Measurements from ENCODE around the gene EIF4A2. TPM values are rescaled to one million over a fixed set of nuclear protein-coding genes. Genes with fewer than 3 reads are reported as not detected.
"Not testable (repeated sequence)": the region's sequence is repeated elsewhere in the genome, so short reads cannot be mapped to it uniquely, and the experiment has no call there.

EIF4A2 gene
- total RNA-seq, 1 donor from 2014 or later: 664 TPM

DNA sequence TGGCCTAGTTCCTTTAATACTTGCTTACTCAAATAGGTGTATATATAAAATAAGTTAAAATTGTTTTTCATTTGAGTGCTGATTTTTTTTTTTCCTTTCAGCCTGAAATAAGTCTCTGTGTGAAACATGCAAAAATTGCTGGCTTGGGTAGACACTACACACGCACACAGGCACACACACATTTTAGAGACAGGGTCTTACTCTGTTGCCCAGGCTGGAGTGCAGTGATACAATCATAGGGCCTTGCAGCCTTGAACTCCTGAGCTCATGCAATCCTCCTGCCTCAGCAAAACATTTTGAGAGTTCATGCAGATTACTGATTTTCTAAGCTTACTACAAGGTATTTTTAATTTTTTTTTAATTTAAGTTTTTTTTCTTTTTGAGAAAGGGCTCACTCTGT is 35.6 kb downstream of the EIF4A2 start:
- DNase-seq (ENCODE audit: low spot score): no peak

DNA sequence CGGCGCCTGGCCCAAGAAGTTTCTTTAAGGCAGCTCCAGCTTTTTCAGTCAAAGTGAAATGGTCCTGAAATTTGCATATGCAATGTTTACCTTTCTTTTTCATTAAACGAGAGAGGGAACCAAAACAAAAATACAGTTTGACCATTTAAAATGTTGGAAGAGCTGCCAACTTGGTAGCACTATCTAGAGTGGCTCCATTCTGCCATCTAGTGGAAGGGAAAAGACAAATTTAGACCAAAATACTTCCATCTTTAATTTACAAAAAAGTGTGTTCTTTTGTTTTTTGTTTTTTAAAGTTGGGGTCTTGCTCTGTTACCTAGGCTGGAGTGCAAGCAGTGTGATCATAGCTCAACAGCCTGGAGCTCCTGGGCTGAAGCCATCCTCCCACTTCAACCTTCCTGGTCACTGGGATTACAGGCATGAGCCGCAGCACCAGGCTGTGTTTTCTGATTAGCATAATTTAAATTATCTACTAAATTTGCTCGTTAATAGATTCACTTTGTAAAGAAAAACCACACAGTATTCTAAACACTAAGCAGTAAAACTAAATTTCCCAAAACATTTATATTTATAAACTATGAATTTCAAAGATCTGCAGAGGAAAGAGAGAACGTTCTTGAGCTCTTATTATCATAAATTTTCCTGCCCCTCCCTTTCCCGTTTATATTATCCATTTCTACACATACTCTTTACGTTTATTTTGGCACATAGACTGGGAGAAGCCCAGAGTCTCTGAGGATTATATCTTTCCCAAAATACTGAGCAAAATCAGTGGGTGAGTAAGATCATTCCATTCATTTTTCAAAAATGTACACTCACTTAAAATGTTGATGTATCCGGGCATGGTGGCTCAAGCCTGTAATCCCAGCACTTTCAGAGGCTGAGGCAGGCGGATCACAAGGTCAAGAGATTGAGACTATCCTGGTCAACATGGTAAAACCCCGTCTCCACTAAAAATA is 38.3 kb downstream of the EIF4A2 start:
- peak; percentile 59 for DNase-seq (ENCODE audit: low spot score)

DNA sequence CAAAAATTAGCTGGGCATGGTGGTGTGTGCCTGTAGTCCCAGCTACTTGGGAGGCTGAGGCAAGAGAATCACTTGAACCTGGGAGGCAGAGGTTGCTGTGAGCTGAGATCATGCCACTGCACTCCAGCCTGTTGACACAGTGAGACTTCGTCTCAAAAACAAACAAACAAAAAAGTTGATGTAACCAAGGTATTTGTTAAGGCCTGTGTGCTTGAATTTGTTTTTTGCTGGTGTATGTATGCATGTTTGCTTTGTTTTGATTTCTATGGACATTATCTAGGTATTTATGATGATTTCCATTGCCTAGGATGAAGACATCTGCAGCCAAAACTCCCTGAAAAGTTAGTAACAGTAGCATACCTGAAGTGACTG is 39.0 kb downstream of the EIF4A2 start:
- DNase-seq (ENCODE audit: low spot score): not testable (repeated sequence)

DNA sequence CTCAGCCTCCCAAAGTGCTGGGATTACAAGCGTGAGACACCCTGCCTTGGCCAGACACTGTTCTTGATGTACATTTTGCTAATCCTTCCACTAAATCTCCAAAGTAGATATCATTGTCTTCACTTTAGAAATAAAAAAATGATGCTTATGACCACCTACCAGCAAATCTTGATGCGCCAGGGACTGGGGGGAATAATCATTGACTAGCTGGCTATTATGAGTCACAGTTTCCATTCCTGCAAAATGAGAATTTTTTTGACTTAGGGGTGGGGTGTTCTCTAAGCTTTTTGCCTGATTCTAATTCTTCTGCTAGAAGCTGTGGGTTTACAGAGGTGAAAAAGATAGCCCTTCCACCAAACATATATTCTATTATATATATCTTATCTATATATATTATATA is 40.0 kb downstream of the EIF4A2 start:
- DNase-seq (ENCODE audit: low spot score): no peak

DNA sequence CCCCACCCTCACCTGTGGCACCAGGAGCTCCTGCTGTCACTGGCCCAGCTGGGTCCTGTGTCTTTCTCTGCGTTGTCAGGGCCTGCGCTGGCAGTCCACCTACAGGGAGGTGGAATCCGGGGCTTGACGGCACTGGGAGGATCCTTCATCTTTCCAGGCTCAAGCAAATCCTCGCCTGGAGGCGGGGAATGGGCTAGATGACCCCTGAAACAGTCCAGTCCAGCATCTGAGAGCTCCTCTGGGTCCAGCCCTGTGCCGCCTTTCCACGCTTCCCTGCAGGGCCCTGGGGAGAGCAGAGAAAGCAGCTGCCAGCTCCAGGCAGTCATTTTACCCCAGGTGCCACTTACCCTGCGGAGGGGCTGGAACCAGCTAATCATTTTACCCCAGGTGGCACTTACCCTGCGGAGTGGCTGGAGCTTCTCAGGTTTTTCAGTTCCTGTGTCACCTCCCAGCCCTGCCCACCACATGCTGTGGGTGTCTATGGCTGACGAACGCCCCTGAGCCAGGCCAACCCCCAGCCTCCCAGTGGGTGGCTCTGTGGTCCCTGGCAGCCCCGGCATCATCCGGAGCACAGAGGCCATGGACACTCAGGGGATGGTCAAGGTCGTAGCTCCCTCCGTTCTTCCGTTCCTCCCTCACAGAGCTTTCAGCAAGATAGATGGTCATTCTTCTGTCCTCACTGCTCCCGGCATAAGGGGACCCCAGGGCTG is 41.2 kb downstream of the EIF4A2 start:
- no peak for DNase-seq (ENCODE audit: low spot score)

DNA sequence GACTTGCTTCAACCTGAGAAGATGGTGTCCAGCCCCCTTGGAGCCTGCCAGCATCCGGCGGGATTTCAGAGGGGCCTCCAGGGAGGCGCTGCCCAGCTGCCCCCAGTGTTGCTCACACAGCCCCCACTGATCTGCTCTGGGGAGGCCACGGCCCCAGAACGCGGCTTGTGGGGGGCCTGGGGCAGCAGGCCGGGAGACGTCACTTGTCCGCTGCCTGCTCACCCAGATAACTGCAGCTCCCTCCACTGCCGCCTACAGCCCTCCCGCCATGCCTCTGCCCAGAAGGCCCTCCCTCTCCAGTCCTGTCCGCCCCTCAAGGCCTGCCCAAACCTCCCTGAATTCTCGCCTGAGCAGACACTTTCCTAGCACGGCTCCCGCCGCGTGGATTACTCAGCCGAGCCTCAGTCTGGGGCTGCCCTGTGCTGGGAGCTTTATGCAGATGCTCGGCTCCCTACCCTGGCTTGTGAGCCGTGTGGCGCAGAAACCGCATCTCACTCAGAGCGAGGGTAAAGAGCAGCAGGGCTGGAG is 42.0 kb downstream of the EIF4A2 start:
- peak; percentile 68 for DNase-seq (ENCODE audit: low spot score)

DNA sequence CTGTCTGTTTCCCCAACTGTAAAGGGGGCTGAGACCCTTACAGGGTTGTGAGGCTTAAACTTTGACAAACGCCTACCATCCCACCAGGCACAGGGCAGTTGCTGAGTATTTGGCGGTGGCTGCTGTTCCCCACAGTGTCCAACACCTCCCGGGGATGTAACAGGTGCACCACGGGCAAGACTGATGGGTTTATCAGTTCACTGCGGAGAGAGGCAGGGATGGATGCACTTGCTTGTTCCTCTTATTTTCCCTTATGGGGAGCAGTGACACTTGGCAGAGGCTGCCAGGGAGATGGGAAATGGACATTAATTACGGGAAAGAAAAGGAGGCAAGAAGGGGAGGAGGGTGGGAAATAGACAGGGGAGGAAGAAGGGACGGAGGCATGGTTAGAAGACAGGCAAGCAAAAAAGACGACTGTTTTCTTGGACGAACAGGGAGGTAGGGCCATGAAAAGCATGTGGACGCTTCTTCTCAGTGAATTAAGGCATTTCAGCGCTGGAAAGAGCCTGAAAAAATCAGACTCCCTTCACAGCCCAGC is 42.6 kb downstream of the EIF4A2 start:
- no peak for DNase-seq (ENCODE audit: low spot score)

DNA sequence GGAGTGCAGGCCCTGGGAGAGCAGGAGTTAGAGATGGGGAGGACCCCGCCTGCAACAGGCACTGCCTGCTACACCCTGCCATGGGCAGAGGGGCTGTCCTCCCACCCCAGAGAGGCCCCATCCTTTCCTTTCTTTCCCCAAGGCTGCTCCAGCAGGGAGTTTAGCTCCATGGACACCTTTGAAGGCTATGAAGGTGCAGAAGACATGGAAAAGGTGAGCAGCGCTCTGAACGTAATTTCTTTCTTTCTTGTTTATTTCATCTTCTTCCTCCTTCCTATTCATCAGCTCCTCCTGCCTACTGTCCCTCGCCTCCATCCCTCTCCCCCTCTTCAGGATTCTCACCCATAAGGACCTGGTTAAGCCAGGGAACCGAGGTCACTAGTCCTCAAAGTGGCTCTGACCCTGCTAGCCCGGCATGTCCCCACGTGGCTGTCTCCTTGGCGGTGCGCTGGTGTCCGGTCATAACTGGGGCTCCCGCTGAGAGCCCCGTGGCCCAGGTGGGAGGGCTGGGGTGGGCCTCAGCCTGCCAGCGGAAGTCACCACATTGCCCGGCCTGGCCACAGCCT is 43.1 kb downstream of the EIF4A2 start:
- DNase-seq (ENCODE audit: low spot score): no peak

DNA sequence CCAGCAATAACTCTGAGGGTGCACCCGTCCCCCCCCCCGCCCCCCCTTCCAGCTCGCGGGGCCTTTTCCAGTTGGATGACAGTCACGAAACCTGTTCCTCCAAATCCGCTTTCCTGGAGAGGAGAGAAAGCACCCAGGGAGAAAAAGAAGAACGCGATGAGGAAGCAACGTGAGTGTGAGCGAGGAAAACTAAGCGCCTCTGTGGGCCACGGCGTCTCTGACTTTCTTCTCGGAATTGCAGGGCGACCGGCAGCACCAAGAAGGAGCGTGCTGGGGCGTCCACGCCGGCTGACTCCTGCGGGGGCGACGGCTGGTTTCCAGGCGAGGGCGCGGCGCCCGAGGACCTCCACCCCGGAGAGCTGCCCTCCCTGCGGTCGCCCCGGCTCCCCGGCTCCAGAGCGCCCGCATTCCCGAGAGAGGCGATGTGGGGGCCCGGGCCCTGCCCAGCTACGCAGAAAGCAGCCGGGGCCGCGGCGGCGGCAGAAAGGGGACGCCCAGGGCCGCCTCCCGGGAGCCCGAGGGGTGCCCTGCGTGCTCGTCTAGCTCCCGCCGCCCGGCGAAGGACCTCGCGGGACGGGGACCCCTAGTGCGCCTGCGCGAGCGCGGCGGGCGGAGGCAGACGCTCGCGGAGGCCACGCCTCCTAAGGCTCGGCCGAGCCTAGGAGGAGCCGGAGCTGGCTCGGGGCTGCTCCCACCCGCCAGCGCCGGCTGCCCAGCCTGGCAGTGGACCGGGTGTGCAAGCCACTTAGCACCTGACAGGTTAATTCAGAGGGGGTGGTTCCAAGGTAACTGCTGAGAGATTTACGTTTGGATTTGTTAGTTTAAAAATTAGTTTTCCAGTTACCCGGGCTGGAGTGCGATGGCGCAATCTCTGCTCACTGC is 43.8 kb downstream of the EIF4A2 start:
- DNase-seq (ENCODE audit: low spot score): peak; percentile 84

DNA sequence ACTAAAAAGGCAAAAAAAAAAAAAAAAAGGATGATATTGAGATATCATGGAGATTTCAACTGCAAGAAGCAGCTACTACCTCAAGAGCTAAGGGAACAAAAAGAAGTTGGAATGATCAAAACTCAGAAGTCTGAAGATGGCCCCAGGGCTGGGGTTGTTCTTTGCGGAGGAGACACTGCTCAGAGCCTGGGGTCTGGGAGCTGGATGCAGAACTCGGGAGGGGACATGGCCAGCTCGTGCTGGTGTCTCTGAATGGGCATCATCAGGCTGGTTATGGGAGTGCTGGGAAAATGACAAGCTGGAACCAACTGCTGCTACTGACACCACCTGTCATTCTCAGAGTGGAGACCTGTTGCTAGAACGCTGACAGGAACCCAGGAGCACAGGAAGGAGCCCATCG is 45.0 kb downstream of the EIF4A2 start:
- no peak for DNase-seq (ENCODE audit: low spot score)

DNA sequence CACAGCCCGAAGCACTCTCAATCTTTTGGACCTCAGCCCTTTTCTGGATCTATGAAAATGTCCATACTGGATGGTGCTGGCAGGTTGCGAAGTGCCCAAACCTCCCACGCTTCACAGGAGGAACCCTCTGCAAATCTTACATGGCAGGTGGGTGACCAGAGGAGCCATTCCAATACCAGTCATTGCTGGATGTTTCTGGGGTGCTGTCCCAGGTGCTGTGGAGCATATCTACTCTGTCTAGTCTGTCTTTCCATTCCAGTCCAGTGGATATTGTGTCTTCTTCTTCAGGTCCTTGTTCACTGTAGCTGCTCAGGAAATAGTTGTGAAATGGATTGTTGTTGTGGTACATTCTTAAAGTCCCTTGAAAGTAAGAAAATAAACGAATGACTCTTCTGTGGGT is 48.4 kb downstream of the EIF4A2 start:
- no peak for DNase-seq (ENCODE audit: low spot score)

DNA sequence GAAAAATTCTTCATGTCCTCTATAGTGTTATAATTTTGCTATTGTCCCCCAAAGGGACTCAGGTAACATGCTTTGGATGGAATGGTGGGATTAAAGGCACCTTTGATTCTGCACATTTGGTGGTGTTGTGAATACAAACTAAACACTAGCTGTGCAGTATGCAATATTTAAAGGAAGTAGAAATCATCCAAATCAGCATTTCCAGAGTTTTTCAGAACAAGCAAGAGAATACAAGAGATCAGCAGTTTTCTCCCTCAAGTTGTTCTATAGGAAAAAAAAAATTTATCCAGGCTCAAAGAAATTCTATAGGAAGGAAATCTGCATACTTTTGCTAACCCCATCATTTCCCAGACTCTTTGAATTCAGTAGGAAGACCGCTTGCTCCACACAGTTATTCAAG is 48.9 kb downstream of the EIF4A2 start:
- no peak for DNase-seq (ENCODE audit: low spot score)

Other genes with a start within 250 kb of the EIF4A2 start
- 8.4 TPM for gene CRYGS, start 239.2 kb upstream of the EIF4A2 start, total RNA-seq (ENCODE audit: insufficient read depth, low replicate concordance)
- gene TBCCD1, start 216.2 kb upstream of the EIF4A2 start, total RNA-seq (ENCODE audit: insufficient read depth, low replicate concordance): 6.3 TPM
- 43.1 TPM for gene DNAJB11, start 212.9 kb upstream of the EIF4A2 start, total RNA-seq (ENCODE audit: insufficient read depth, low replicate concordance)
- gene AHSG, start 170.5 kb upstream of the EIF4A2 start, total RNA-seq (ENCODE audit: insufficient read depth, low replicate concordance): not detected
- 1.2 TPM for gene FETUB, start 143.2 kb upstream of the EIF4A2 start, total RNA-seq (ENCODE audit: insufficient read depth, low replicate concordance)
- gene HRG, start 117.6 kb upstream of the EIF4A2 start, total RNA-seq (ENCODE audit: insufficient read depth, low replicate concordance): 1.9 TPM
- 1.4 TPM for gene KNG1, start 66.2 kb upstream of the EIF4A2 start, total RNA-seq (ENCODE audit: insufficient read depth, low replicate concordance)
- 23.8 TPM for gene RFC4, start 22.9 kb downstream of the EIF4A2 start, total RNA-seq (ENCODE audit: insufficient read depth, low replicate concordance)
- gene ADIPOQ, start 59.1 kb downstream of the EIF4A2 start, total RNA-seq (ENCODE audit: insufficient read depth, low replicate concordance): 3.9 TPM
- 44.1 TPM for gene ST6GAL1, start 146.9 kb downstream of the EIF4A2 start, total RNA-seq (ENCODE audit: insufficient read depth, low replicate concordance)

Measured in umbilical cord (tissue), 2 donors.